ENCODE measurements around the gene TNFRSF1B.

The TNFRSF1B gene

GRCh38 chr1:12174924-12175810, 8.4 kb downstream of the TNFRSF1B start:
- no peak for DNase-seq
- Histone ChIP-seq H4K20me1 (ENCODE audit: insufficient read depth, low read length) (no peaks in the 10 kb centered on the region), H3K9me2 (replicated peaks; ENCODE audit: insufficient read depth, low read length) (no peaks in the 10 kb centered on the region), H3K27me3 (replicated peaks; ENCODE audit: insufficient read depth, low read length) (no peaks in the 10 kb centered on the region), H3K9me3 (replicated peaks; ENCODE audit: insufficient read depth, low read length) (no peaks in the 10 kb centered on the region), H3K4me2 (ENCODE audit: low read depth, low read length) (no peak overlapping the region), H3F3A (ENCODE audit: insufficient read depth, low read length) (no peaks in the 10 kb centered on the region), H3K27ac (ENCODE audit: low read length) (no peak overlapping the region), H3K79me2 (ENCODE audit: low read length) (peaks cover 25% of the 10 kb centered on the region), H3K36me3 (replicated peaks; ENCODE audit: insufficient read depth, low read length) (no peaks in the 10 kb centered on the region), H3K4me3 (ENCODE audit: low read length) (no peak overlapping the region), H2AFZ (ENCODE audit: low read length) (no peak overlapping the region), H3K4me1 (ENCODE audit: low read length) (no peaks in the 10 kb centered on the region), H3K9ac (ENCODE audit: low read length) (no peak overlapping the region)
- TF ChIP-seq EZH2 (optimal IDR thresholded peaks at IDR 0.05; ENCODE audit: low read depth, low read length) = no peak
- TF ChIP-seq EZH2phosphoT487 (IDR thresholded peaks at IDR 0.05; ENCODE audit: low read length) = no peak
- TF ChIP-seq, protein P1, sequence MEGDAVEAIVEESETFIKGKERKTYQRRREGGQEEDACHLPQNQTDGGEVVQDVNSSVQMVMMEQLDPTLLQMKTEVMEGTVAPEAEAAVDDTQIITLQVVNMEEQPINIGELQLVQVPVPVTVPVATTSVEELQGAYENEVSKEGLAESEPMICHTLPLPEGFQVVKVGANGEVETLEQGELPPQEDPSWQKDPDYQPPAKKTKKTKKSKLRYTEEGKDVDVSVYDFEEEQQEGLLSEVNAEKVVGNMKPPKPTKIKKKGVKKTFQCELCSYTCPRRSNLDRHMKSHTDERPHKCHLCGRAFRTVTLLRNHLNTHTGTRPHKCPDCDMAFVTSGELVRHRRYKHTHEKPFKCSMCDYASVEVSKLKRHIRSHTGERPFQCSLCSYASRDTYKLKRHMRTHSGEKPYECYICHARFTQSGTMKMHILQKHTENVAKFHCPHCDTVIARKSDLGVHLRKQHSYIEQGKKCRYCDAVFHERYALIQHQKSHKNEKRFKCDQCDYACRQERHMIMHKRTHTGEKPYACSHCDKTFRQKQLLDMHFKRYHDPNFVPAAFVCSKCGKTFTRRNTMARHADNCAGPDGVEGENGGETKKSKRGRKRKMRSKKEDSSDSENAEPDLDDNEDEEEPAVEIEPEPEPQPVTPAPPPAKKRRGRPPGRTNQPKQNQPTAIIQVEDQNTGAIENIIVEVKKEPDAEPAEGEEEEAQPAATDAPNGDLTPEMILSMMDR (IDR thresholded peaks at IDR 0.05; ENCODE audit: low read length) = no peak

GRCh38 chr1:12176298-12177118, 9.7 kb downstream of the TNFRSF1B start:
- TF ChIP-seq EZH2phosphoT487 (IDR thresholded peaks at IDR 0.05; ENCODE audit: low read length) = no peak
- TF ChIP-seq, protein P1 (IDR thresholded peaks at IDR 0.05; ENCODE audit: low read length) = no peak
- no peak for TF ChIP-seq EZH2 (optimal IDR thresholded peaks at IDR 0.05; ENCODE audit: low read depth, low read length)
- peaks cover 21% of the 10 kb centered on the region; the same call in 1 of the 2 replicates for H3K79me2 ChIP-seq (ENCODE audit: low read length)
- H3K27ac ChIP-seq (ENCODE audit: low read length) = no peak overlapping the region
- no peaks in the 10 kb centered on the region for H3K27me3 ChIP-seq (replicated peaks; ENCODE audit: insufficient read depth, low read length)
- DNase-seq = no peak
- no peaks in the 10 kb centered on the region for H3F3A ChIP-seq (ENCODE audit: insufficient read depth, low read length)
- H3K4me1 ChIP-seq (ENCODE audit: low read length) = no peaks in the 10 kb centered on the region
- H3K9me3 ChIP-seq (replicated peaks; ENCODE audit: insufficient read depth, low read length) = no peaks in the 10 kb centered on the region
- no peaks in the 10 kb centered on the region for H3K9me2 ChIP-seq (replicated peaks; ENCODE audit: insufficient read depth, low read length)
- no peak overlapping the region for H3K9ac ChIP-seq (ENCODE audit: low read length)
- H4K20me1 ChIP-seq (ENCODE audit: insufficient read depth, low read length) = no peaks in the 10 kb centered on the region
- H2AFZ ChIP-seq (ENCODE audit: low read length) = no peak overlapping the region
- no peaks in the 10 kb centered on the region for H3K36me3 ChIP-seq (replicated peaks; ENCODE audit: insufficient read depth, low read length)
- no peak overlapping the region for H3K4me2 ChIP-seq (ENCODE audit: low read depth, low read length)
- H3K4me3 ChIP-seq (ENCODE audit: low read length) = no peak overlapping the region

- Histone ChIP-seq H4K20me1 (ENCODE audit: insufficient read depth, low read length) (no peaks in the 10 kb centered on the region), H3K36me3 (replicated peaks; ENCODE audit: insufficient read depth, low read length) (no peaks in the 10 kb centered on the region), H3K4me3 (ENCODE audit: low read length) (no peak overlapping the region), H3K27me3 (replicated peaks; ENCODE audit: insufficient read depth, low read length) (no peaks in the 10 kb centered on the region), H3K9me2 (replicated peaks; ENCODE audit: insufficient read depth, low read length) (no peaks in the 10 kb centered on the region), H3K79me2 (ENCODE audit: low read length) (peaks cover 14% of the 10 kb centered on the region; the same call in 1 of the 2 replicates), H3K4me2 (ENCODE audit: low read depth, low read length) (no peak overlapping the region), H3K9me3 (replicated peaks; ENCODE audit: insufficient read depth, low read length) (no peaks in the 10 kb centered on the region), H3K9ac (ENCODE audit: low read length) (no peak overlapping the region), H3K4me1 (ENCODE audit: low read length) (no peaks in the 10 kb centered on the region), H3F3A (ENCODE audit: insufficient read depth, low read length) (no peaks in the 10 kb centered on the region), H3K27ac (ENCODE audit: low read length) (no peak overlapping the region), H2AFZ (ENCODE audit: low read length) (no peak overlapping the region)
- no peak for DNase-seq
- TF ChIP-seq EZH2 (optimal IDR thresholded peaks at IDR 0.05; ENCODE audit: low read depth, low read length) = no peak
- TF ChIP-seq, protein P1 (IDR thresholded peaks at IDR 0.05; ENCODE audit: low read length) = no peak
These were observed 10.6 kb downstream of the TNFRSF1B start for GRCh38 chr1:12177156-12177998.
